GM12878 (cell line): Measurements from ENCODE around the gene ENSA. TPM values are rescaled to one million over a fixed set of nuclear protein-coding genes. Genes with fewer than 3 reads are reported as not detected.

Experiments
- ATF2 ChIP-seq: IDR thresholded peaks from 2 replicates; pipeline ENCODE4 v1.6.1; 2012; ENCODE audit warnings: low read length, inconsistent platforms
- BACH1 ChIP-seq: fragments of 450-650 bp; IDR thresholded peaks from 2 replicates; pipeline ENCODE4 v1.6.1; 2017; ENCODE audit warnings: mild to moderate bottlenecking, borderline replicate concordance
- JUNB ChIP-seq: IDR thresholded peaks from 2 replicates; pipeline ENCODE4 v1.6.1; 2016; ENCODE audit warnings: antibody characterized with exemption, mild to moderate bottlenecking
- MTA3 ChIP-seq: IDR thresholded peaks from 2 replicates; pipeline ENCODE4 v1.6.1; 2012; ENCODE audit warnings: low read length, inconsistent platforms, borderline replicate concordance
- NKRF ChIP-seq: fragments of 450-650 bp; conservative IDR thresholded peaks from 2 replicates; pipeline ENCODE4 v1.6.1; 2017; ENCODE audit warnings: mild to moderate bottlenecking, moderate library complexity
- SKIL ChIP-seq: fragments of 450-650 bp; IDR thresholded peaks from 2 replicates; pipeline ENCODE4 v1.6.1; 2017; ENCODE audit warnings: mild to moderate bottlenecking, low read depth, inconsistent platforms; ENCODE audit not compliant: poor library complexity, severe bottlenecking
- TBL1XR1 ChIP-seq: IDR thresholded peaks from 2 replicates; pipeline ENCODE4 v1.6.1; 2012; ENCODE audit warnings: low read depth, low read length, improper control_type of control experiment
- TCF3 ChIP-seq: IDR thresholded peaks from 2 replicates; pipeline ENCODE4 v1.6.1; 2012; ENCODE audit warnings: low read depth, mild to moderate bottlenecking, low read length, borderline replicate concordance; ENCODE audit not compliant: insufficient read depth
- YBX1 ChIP-seq: fragments of 450-650 bp; IDR thresholded peaks from 2 replicates; pipeline ENCODE4 v1.6.1; 2016; ENCODE audit warnings: antibody characterized with exemption
- ZNF592 ChIP-seq: fragments of 450-650 bp; IDR thresholded peaks from 2 replicates; pipeline ENCODE4 v1.6.1; 2017; ENCODE audit warnings: mild to moderate bottlenecking, moderate library complexity
- ZNF622 ChIP-seq: fragments of 450-650 bp; IDR thresholded peaks from 2 replicates; pipeline ENCODE4 v1.6.1; 2017; ENCODE audit warnings: mild to moderate bottlenecking, inconsistent platforms
- ZNF687 ChIP-seq: fragments of 450-650 bp; IDR thresholded peaks from 2 replicates; pipeline ENCODE4 v1.6.1; 2017; ENCODE audit warnings: mild to moderate bottlenecking, moderate library complexity
- polyA plus RNA-seq, 11 experiments: library from polyadenylated mRNA; depleted of rRNA in 4 of 11; unstranded in 6 of 11; stranded (reverse) in 5 of 11; fragments of >200 nt; fragmentation: Nextera tagmentation in 4 of 11; fragmentation: Illumina TruSeq in 1 of 11; extraction: Ambion mirVana in 4 of 11; extraction: Trizol in 1 of 11; gene quantifications; 1 replicate in 1 of 11; 2 replicates in 10 of 11; pipeline versions ENCODE4 v1.2.1 to v1.2.3, GENCODE V29; 2011 to 2016; ENCODE audit warnings: inconsistent platforms in 2 of 11, missing spikeins in 2 of 11, low read depth in 1 of 11
- total RNA-seq, 4 experiments: library from RNA; depleted of rRNA in 3 of 4; stranded (reverse); fragments of >200 nt in 3 of 4; fragmentation: Illumina TruSeq in 1 of 4; extraction: Trizol in 1 of 4; gene quantifications; 2 replicates each; pipeline versions ENCODE4 v1.2.1 to v1.2.3, GENCODE V29; 2013 to 2021

The ENSA gene
- total and polyA plus RNA-seq, 10 of the 15 experiments (the other 5 are each of a cell fraction or from before 2014, with no cell fraction given): 56.1 to 605 (median 143) TPM

- TF ChIP-seq ZNF622 (no peak), ZNF687 (no peak), TCF3 (no peak), SKIL (no peak), YBX1 (no peak), NKRF (no peak), MTA3 (no peak), ZNF592 (no peak), ATF2 (no peak), JUNB (no peak), BACH1 (no peak), TBL1XR1 (no peak)
Observed at GRCh38 chr1:150610576-150610975, 18.8 kb downstream of the ENSA start (continued).
